GM21515 (cell line): ENCODE measurements around the gene NKTR.

Experiments used
- ATAC-seq: cut with Tn5 transposase; IDR thresholded peaks from one replicate; pipeline ENCODE4 v1.9.1; 2021; ENCODE audit not compliant: unreplicated experiment

The NKTR gene

DNA sequence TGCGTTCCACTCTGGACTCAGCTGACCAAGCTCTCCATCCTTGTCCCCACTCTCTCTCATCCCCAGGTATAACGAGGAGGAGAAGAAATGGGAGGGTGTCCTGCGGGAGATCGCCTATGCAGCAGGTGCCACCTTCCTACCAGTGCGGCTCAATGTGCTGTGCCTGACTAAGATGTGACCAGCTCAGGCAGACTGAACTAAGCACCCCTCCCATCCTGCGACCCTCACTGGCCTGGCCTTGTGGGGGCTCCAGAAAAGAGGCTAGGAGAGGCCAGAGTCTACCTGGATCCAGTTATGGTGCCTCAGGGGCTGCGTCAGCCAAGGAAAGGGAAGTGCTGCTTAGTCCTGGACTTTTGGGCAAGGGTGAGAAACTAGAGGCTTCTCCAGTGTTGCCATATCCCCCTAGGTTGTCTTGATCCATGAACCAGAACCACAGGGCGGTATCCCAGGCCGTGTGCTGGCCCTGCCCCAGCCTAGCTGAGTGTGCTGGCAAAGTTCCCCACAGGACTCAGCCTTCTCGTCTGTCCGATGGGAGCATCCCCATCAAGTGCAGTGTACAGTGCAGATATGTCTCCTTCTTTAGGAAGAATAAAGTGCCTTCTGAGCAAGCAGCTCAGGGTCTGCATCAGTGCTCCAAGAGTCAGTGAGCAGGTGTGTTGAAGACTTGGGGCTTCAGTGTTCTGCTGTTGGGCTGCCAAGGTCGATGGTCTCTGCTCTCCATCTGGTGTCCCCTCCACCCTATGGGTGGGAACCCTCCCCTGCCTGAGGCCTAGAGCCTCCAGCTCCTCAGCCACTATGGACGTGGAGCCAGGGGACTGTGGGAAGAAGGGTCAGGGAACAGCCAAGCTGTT is 91.6 kb downstream of the NKTR start:
- ATAC-seq: no peak

DNA sequence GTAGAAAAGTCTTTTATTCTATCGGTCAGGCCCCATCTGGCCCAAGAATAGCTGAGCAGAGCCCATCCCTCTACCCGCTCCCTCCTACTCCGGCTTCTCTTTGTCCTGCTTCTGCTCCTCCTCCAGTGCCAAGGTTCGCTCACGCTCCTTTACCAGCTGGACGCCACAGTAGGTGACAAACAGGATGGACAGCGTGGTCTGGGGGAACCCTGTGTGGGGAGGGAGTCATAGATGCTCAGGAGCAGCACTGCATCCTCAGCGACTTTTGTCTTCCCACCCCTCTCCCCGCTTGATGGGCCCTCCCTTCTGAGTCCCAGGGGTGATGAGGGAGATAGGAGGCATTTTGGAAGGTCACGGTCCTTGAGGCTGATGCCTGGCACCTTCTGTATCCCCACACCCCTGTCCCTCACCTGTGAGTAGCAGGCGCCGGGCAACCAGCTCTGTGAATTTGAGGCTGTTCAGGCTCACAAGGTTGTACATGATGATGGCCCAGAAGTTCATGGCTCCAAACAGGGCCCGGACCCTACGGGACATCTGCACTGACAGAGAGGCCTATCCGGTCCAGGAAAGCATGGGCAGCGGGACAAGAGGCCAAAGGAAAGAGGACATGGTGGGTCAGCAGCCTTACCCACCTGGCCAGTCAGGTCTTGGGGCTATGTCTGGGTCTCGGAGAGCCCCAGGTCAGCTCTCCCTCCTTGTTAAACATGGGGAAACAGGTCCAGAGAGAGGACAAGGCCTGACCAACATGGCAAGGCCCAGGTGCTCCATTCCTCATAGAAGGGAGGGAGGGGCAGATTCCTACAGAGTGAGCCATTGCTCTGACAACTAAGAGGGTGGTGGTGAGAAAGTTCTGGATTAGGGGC is 92.4 kb downstream of the NKTR start:
- ATAC-seq: no peak

DNA sequence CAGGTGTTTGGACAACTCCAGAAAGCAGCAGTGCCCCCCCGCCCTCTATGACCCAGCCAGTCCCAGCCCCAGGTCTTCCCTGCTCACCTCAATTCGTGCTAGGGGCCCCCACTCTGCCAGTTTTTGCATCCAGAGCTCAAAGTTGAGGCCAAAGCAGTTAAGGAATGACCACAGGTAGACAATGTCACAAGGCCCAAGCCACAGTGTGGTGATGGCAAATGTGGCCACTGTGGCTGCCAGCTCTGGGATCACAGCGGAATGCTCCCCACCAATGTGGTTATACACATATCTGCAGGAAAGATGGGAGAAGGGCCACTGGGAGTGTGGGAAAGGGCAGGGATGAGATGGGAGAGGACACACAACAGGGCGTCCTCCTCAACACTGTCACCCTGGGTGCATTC is 93.0 kb downstream of the NKTR start:
- no peak for ATAC-seq

DNA sequence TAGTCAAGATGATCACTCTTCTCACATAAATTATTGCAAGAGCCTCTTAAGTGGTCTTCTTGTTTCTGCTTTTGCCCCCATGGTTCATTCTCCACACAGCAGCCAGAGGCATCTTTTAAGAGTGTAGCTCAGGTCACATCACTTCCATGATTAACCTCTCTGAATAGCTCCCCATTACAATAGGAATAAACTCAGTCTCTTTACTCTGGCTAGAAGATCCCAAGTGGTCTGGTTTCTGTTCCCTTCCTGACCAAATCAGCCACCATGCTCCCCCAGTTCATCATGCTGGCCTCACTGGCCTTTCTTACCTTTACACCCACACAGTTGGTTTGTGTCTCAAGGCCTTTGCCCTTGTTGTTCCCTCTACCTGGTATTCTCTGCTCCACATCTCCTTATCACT is 93.9 kb downstream of the NKTR start:
- no peak for ATAC-seq

DNA sequence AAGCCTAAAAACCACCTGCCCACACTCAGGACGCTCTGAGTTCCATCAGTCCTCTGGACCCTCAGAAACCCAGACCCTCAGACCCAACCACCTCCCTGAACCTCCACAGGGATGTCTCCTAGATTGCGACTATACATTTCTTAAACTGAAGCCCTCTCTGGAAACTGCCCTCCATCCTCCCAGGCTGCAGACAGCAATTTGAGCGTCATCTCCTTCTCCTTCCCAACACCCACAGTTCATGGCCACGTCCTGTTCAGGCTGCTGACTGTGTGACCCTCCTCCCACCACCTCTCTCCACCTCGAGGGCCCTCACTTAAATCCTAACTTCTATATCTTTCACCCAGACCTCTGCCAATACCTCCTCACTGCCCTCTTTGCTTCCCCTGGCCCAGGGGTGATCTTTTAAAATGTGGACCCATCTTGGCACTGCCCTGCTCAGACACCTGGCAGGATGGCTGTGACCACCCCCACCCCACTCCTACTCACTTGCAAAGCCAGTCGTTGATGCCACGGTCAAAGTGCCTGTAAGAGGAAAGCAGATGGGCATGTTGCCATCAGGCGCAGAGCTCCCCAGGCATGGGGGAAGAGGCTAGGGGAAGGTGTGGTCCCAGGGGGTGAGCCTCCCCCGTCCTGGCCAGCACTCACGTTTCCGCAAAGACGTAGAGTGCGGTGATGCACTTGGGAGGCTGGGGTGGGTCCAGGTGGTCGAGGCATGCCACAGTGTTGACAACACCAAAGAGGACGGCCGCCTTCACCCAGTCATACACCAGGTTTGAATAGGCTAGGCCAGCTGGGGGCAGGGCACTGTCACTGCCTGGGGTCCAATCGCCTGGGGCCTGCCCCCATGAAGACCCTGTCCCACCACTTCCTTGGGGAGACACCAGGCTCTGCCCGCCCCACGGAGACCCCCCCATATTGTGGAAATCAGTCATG is 96.1 kb downstream of the NKTR start:
- ATAC-seq: no peak

DNA sequence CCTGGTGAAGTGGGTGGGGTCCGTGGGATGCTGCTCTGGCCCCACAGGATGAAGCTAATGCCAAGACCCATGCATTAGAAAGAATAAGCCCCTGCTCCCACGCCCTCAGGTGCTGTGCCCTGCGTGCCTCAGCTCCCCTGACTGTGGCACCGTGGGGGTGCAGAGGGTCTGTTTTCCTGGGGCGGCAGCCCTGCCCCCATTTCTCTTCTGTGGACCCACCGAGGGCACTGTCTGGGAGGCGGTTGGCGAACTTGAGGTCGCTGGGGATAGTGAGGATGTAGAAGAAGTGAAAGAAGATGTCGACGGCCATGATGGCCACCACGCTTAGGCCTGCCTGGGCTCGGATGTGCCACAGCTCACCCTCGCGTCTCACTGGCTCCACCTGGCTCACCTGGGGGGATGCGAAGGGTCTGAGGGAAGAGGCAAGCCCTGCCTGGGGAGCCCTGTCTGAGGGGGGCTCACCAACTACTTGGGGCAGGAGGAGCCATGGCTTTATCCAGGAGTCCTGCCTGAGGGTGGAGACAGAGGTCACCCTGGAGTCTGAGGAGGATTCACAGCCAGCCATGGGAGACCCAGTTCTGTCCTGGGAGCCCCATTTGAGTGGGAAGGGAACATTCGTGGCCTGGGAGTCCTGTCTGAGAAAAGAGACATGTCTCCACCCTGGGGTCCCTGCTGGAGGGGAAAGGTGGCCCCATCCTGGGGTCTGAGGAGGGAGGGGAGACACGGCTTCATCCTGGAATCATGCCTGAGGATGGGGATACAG is 97.0 kb downstream of the NKTR start:
- ATAC-seq: no peak
